GM21447 (cell line): Measurements from ENCODE around the gene ACBD6.
"Not testable (repeated sequence)": the region's sequence is repeated elsewhere in the genome, so short reads cannot be mapped to it uniquely, and the experiment has no call there.

ENCODE experiments used
- ATAC-seq: cut with Tn5 transposase; IDR thresholded peaks from one replicate; pipeline ENCODE4 v1.9.1; 2021; ENCODE audit not compliant: unreplicated experiment

ACBD6 gene

GRCh38 chr1:180421145-180421544, 81.2 kb downstream of the ACBD6 start:
- ATAC-seq: not testable (repeated sequence)

GRCh38 chr1:180415985-180416633, 86.3 kb downstream of the ACBD6 start:
- no peak for ATAC-seq

GRCh38 chr1:180415236-180415848, 87.0 kb downstream of the ACBD6 start:
- no peak for ATAC-seq

GRCh38 chr1:180412583-180412982, 89.8 kb downstream of the ACBD6 start:
- no peak for ATAC-seq

GRCh38 chr1:180408128-180408527, 94.2 kb downstream of the ACBD6 start:
- not testable (repeated sequence) for ATAC-seq

- no peak for ATAC-seq
These were observed 95.3 kb downstream of the ACBD6 start for GRCh38 chr1:180407051-180407450.

GRCh38 chr1:180402551-180402950, 99.8 kb downstream of the ACBD6 start:
- ATAC-seq: no peak

GRCh38 chr1:180402001-180402400, 100.4 kb downstream of the ACBD6 start:
- no peak for ATAC-seq

- no peak for ATAC-seq
These were observed 105.2 kb downstream of the ACBD6 start for GRCh38 chr1:180397175-180397574.

GRCh38 chr1:180392427-180393145, 109.8 kb downstream of the ACBD6 start:
- ATAC-seq: no peak

GRCh38 chr1:180392020-180392419, 110.4 kb downstream of the ACBD6 start:
- no peak for ATAC-seq

- no peak for ATAC-seq
These were observed 115.0 kb downstream of the ACBD6 start for GRCh38 chr1:180387413-180387812.

GRCh38 chr1:180386745-180387367, 115.5 kb downstream of the ACBD6 start:
- no peak for ATAC-seq

- no peak for ATAC-seq
These were observed 117.2 kb downstream of the ACBD6 start for GRCh38 chr1:180385144-180385543.

- ATAC-seq: no peak
These were observed 117.9 kb downstream of the ACBD6 start for GRCh38 chr1:180384286-180385005.

- no peak for ATAC-seq
These were observed 119.9 kb downstream of the ACBD6 start for GRCh38 chr1:180382326-180383115.

GRCh38 chr1:180381184-180381580, 121.2 kb downstream of the ACBD6 start:
- ATAC-seq: no peak

- ATAC-seq: no peak
These were observed 121.9 kb downstream of the ACBD6 start for GRCh38 chr1:180380259-180381183.

GRCh38 chr1:180376800-180377199, 125.6 kb downstream of the ACBD6 start:
- no peak for ATAC-seq
